B cell (primary cell): ENCODE data around the gene MTX1.

Source experiments
- CTCF ChIP-seq: fragments of 200-600 bp; IDR thresholded peaks from one replicate; pipeline ENCODE4 v1.8.0; 2022; ENCODE audit warnings: antibody characterized with exemption, mild to moderate bottlenecking
- EZH2 ChIP-seq: IDR thresholded peaks from 2 replicates; pipeline ENCODE4 v1.6.1; 2012; ENCODE audit warnings: borderline replicate concordance, low read depth, mild to moderate bottlenecking, moderate library complexity, low read length; ENCODE audit not compliant: insufficient read depth, poor library complexity, severe bottlenecking

- peak; percentile 88 for TF ChIP-seq CTCF
- no peak for TF ChIP-seq EZH2
These were observed 1.3 kb upstream of the MTX1 start for GRCh38 chr1:155206891-155207805.
